OCI-M1 (cell line): ENCODE measurements around the gene FBH1.
"Not testable (repeated sequence)": the region's sequence is repeated elsewhere in the genome, so short reads cannot be mapped to it uniquely, and the experiment has no call there.

Source experiments
- DNase-seq: peaks from one replicate; lab custom pipeline; 2025; lab: John Stamatoyannopoulos, UW

FBH1 gene

DNA sequence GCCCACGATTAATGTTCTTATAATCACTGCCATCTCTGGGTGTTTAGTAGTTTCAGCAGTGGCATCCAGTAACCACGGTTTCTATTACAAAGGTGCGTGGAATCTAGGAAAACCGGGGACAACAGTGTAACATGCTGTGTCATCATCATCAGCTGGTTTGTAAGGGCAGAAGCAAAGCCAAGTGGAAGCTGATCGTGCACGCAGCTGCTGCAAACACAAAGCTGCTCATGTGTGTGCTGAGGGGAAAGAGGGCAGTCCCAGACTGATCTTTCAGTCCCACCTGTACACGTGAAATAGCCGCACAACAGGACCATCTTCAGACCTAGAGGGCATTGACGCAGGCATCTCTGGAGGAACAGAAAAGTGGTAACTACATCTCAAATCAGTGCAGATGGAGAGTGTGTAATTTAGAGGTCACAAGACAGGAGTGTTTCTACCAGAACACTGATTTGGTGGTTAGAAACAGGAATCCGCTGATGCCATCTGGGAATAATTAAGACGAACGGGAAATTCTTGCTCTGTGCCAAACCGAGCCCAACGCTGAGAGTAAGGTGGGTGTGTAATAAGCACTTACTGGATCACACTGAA lies 13.8 kb upstream of the FBH1 start:
- no peak for DNase-seq

DNA sequence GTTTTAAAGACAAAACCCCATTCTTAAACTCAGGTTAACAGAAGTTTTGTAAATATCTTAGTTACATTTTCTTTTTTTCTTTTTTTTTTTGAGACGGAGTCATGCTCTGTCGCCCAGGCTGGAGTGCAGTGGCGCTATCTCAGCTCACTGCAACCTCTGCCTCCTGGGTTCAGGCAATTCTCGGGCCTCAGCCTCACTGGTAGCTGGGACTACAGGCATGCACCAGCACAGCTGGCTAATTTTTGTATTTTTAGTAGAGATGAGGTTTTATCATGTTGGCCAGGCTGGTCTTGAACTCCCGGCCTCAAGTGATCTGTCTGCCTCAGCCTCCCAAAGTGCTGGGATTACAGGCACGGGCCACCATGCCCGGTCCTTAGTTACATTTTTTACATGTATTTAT lies 13.0 kb upstream of the FBH1 start:
- DNase-seq: not testable (repeated sequence)

DNA sequence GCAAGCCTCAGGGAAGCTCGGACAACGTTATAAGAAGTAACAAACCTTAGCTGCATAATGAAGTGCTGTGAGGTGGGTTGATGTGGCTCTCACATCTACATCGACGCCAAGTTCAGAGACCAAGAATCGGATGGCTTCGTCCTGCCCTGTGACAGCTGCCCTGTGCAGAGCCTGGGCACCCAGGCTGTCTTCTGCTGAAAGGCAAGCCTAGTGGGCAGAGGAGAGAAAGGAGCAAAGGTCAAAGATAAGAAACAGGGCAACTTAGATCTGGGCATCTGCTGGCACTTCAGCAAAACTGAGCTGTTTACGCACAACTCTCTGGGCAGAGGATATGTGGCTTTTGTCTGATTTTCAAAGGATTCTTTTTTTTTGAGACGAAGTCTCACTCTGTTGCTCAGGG lies 7.1 kb upstream of the FBH1 start:
- DNase-seq: no peak

DNA sequence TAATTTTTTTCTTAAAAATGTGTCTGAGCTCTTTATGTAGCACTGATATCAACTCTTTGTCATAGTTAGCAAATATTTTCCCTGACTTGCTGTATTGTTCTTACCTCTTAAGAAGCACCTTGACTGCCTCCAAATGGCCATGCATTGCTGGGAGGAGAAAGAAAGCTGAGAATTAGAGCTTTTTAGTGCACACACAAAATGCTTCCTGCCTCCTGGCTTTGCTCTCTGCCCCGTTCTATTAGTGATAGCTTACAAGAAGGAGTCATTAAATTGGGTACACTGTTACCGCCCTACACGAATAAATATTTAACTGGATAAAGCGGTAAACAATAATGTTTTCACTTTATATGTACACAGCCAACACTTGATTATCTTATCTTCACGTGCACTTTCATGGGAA lies 4.4 kb upstream of the FBH1 start:
- no peak for DNase-seq

DNA sequence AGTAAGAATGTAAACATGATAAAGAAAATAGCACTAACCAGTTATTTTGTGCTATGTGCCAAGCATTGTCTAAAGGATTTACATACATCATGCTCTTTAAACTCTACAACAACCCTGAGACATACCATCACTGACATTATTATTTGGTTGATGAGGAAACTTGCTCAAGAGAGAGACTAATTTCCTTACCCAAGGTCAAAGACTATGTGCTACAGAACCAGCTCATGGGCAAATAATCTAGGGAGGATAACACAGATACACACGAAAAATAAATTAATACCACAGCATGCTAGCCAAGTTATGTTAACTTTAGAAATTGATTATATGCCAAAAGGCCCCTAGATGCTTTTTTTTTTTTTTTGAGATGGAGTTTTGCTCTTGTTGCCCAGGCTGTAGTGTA lies 3.0 kb upstream of the FBH1 start:
- DNase-seq: no peak

DNA sequence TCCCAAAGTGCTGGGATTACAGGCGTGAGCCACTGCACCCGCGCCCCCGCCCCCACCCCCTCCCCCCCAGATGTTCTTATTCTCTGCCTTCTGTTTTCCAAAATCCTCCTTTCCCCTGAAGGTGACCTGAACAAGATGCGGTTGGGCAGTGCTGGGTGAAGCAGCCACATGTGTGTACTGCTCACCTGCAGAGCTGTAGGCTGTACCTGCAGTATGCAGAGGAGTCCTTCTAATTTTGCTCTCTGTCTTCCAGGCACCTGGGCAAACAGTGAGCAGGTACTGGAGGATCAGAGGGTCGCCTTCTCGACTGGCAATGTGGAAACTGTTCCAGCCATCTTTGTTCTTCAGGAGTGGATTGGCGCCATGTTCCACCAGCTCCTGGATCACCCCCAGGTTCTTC lies 2.4 kb upstream of the FBH1 start:
- DNase-seq: no peak

DNA sequence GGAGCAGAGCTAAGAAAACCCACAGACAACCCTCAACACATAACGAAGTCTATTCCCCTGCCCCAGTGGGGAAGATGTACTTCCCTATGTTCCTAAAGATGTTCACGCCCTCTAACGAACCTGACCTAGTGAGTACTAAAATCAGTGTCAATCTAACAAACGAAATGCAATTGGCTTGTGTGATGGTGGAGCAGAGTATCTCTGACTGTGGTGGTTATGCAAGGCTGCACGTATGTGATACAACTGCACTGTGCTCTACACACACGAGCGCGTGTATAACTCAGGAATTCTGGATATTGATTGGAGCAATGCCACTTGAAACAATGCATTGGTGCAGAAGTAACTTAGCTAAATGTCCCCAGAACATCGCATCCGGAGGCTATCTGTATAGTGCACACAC lies 1.7 kb upstream of the FBH1 start:
- peak; percentile 66 for DNase-seq

DNA sequence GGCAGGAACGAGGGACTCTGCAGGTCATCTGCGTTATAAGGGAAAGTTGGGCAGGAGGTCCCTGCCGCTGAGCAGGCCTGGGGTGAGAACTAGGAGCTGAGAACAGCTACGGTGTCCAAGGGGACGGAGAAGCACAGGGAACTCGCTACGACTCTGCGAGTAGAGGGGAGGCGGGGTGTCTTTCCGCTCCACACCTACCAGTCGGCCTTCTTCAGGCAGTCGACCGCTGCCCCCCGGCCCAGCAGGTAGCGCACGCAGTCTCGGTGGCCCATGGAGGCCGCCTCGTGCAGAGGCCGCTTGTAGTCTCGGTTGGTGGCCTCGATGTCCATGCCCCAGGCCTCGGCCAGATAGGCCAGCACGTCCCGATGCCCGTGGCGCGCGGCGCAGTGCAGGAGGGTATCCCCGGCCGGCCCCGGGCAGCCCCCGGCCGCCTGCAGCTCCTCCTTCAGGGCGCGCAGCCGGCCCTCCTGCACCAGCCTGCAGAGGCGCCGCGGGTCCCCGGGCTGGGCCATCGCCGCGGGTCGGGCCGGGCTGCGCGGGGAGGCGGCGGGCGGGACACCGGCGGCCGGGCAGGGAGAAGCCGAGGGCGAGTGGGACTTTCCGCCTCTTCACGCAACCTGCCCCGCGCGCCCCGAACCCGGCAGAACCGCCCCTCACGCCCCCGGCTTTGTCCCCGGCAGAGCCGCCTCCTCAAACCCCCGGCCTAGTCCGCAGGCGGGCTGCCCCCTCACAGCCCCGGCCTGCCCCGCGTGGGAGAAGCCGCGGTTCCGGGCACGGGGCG lies 1.0 kb upstream of the FBH1 start:
- peak; percentile 66 for DNase-seq

DNA sequence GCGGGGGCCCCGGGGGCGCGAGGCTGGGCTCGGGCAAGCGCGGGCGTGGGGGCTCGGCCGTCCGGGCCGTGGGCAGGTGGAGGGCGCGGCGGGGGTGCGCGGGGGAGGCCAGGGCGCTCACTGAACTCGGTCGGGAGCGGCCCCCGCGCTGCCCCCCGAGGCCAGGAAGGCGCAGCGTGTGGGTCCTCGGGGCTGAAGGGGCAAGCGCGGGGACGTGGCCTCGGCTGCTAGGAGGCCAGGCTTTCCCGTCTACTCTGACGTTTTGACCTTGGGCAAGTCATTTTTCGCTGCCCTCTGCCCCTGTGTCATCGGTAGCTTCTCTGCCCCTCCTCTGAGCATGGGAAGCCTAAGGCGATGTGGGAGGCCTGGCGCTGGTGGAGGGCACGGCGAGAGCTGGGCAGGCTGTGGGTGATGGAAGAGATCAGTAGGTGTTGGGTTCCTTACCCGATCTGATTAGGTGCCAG lies 441 bp downstream of the FBH1 start:
- peak; percentile 61 for DNase-seq

DNA sequence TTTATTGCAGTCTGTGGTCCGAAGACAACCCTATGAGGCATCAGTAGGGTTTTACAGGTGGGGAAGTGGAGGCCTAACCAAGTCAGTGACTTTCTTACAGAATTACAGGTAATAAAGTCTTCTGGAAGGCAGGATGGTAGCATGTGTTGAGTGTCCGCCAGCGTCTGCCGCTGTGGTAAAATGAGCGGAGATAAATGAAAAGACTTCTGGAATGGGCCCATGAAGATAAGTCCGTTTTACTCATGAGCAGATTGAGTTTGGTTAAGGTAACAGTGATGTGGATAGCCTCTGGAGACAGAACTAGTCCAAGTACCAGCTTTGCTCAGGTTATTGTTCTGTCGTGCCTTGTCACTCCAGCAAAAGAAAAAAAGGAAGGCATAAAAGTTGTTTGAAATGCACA lies 966 bp downstream of the FBH1 start:
- DNase-seq: peak; percentile 61

DNA sequence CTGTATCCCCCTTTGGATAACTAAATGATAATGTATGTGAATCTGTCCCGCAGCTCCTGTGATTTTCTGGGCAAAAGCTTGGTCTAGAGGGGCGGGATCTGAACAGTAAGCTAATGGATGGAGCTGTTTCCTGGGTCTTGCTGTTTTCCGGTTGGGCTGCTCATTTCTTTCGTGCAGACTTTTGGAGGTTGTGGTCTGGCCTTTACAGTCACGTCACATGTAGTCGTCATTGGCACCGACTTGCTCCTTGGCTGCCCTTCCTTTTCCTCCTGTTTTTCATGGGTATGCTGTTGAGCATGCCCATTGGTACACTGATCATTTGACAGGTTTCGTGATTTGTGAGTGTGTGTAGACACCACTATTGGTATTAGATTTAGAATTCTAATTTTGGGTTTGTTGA lies 2.0 kb downstream of the FBH1 start:
- no peak for DNase-seq

DNA sequence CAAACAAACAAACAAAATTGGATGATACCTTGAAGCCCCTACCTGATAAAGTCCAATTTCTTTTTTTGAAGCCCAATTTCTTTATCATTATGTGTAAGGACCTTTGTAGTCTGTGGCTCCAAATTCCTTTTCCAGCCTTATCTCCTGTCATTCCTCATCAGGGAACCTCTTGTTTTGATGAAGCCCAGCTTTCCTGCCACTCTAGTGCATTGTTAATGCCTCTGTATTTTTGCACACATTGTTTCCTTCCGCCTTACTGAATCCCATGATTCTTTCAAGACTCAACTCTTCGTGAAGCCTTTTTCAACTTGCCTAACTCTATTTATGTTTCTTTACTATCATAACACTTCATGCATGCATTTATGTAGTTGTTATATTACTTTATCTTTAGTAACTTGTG lies 3.3 kb downstream of the FBH1 start:
- no peak for DNase-seq

DNA sequence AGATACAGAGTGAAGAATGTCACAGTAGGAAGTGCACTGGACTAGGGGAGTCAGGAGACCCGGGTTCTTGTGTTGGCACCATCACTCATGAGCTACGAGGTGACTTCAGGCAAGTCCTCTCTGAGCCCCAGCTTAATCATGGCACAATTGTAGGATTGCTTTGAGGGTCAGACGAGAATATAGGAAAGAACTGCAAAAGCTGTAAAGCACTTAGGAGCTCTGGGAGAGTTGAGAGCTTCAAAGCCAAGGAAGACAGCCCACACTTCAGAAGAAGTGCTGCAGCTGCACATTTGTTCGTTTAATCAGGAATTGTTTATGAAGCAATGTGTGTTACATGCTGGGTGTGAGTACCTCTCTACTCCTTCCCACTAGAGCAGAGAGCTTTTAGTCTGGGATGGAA lies 4.4 kb downstream of the FBH1 start:
- peak; percentile 65 for DNase-seq

DNA sequence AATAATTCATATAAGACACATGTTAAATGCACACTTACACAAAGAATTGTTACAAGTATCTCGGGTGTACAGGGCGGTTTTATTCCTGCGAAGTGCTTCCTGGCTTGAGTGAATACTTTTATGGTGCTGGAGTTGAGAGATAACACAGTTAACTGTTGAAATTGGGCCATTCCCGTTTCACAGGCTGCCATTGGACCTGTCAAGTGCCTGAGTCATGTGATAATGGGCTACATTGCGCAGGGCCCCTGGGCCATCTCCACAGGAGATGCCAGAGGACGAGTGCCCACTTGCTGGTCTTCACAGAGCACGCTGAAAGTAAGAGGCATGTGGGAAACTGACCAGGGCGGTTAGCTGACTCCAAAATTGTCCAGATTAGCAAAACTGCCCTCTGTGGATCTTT lies 4.8 kb downstream of the FBH1 start:
- peak; percentile 83 for DNase-seq

DNA sequence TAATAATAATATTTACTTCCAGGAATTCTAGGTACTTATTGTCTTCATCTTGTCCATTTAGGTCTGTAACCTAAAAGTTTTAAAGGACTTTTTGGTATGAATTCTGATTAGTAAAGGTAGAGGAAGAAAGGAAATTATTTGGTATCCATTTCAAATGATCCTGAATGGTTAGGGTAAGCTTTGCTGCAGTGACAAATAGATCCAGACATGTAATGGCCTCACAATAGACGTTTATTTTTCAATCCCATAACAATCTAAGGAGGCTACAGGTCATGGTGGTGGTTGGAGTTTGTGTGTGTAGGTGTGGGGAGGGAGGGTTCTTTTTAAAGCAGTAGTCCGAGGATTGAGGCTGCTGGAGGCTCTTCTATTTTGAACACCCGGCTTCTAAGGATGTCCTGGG lies 5.3 kb downstream of the FBH1 start:
- DNase-seq: no peak

DNA sequence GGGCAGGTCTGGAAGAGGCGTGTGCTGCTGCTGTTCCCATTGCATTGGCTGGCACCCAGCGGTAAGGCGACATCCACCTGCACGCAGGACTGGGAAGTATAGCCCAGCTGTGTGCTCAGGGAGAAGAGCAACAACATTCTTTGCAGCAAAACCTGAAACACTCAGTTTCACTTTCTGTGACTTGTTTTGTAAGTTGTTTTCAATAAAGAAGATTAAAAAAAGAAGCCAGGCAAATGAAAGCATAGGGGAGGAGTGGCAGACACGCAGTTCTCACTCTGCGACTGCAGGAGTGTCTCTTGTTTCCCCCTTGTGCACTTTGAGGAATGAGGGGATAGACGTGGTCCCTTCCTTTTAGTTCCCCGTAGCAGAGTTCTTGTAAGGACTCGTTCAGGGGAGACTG lies 5.8 kb downstream of the FBH1 start:
- DNase-seq: peak; percentile 35

DNA sequence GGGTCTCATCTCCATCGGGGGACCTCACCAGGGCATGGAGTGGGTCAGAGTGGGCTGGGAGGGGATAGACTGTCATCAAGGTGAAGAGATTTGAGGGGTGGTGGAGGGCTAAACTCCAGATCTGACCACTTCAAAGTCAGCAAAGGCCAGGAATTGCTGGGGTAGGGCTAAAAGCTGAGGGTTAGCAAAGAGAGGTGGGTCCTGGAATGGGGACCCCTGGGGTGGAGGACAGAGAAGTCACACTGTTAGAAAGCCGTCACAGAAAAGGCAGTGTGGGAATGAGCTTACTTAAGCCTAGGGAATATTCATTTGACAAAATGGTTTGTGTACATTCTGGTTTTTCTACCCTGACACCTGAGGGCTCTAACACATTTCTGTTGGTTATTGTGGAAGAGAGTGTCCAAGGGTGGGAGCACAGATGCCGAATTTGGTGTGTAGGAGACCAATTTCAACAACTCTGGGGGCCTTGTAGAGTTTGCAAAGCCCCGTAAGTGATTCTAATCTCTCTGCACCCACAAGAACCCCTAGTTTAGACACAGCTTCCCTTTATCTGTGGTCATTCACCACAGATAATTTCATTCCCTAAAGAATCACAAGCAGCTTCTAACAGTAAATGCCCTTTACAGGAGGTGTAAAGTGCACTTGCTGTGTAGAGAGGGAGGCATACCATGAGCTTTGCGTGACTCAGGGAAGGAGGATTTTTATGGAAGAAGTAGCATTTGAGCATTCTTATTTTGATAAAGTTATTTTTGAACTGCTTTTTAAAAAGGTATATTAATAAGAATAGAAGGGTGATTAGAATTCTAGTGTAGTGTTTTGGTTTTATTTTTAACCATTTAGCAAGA lies 6.4 kb downstream of the FBH1 start:
- DNase-seq: peak; percentile 34

DNA sequence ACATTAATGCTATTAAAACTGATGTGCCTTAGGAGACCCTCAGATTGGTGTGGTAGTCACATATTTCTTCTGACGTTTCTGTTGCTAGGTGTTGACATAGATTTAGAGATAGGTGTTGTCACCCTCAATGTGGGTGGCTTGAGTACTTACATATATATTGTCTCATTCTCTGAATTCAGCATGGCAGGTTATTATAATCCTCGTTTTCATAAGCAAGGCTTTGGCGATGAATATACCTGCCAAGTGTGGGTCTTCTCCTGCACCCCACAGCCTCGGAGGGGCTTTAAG lies 7.0 kb downstream of the FBH1 start:
- DNase-seq: no peak

DNA sequence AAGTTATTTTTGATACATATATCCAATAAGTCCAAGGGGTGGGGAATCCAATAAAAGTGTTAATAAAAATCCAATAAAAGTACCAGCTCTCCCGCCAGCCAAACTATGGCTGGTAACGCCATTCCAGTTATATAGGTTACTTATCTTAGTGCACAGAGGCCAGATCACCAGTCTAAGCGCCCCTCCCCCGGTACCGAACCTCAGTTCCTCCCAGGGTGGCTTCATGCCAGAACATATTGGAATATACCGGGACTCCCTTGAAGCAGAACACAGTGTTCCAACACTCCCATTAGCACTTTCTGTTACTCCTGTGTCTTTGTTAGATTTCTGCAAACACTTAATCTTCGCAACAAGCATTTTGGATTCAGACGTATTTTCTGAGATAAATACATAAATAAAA lies 7.5 kb downstream of the FBH1 start:
- DNase-seq: peak; percentile 6

DNA sequence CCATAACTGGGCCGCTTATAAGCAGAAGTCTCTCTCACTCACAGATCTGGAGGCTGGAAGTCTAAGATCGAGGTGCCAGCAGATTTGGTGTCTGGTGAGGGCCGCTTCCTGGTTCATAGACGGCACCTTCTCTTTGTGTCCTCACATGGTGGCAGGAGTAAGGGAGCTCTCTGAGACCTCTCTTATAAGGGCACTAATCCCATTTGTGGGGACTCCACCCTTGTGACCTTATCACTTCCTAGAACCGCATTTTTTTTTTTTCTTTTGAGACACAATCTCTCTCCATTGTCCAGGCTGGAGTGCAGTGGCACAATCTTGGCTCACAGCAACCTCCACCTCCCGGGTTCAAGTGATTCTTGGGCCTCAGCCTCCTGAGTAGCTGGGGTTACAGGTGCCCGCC lies 8.1 kb downstream of the FBH1 start:
- DNase-seq: no peak

DNA sequence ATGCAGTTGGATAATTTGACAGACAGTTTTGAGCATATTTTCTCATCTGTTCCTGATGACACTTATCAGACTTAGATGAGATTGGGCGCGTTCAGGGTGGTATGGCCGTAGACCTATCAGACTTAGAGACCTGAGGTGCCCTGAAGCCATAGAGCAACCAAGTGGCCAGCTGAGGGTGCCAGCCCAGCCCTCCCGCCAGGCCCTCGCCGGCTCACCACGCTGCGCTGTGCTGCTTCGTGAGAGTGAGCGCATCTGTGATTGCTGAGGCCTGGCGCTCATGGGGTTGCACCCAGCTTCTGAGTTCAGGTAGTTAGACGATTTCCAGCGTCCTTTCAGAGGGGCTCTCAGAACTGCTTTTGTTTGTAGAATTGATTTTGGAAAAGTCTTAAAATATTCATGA lies 10.2 kb downstream of the FBH1 start:
- no peak for DNase-seq

DNA sequence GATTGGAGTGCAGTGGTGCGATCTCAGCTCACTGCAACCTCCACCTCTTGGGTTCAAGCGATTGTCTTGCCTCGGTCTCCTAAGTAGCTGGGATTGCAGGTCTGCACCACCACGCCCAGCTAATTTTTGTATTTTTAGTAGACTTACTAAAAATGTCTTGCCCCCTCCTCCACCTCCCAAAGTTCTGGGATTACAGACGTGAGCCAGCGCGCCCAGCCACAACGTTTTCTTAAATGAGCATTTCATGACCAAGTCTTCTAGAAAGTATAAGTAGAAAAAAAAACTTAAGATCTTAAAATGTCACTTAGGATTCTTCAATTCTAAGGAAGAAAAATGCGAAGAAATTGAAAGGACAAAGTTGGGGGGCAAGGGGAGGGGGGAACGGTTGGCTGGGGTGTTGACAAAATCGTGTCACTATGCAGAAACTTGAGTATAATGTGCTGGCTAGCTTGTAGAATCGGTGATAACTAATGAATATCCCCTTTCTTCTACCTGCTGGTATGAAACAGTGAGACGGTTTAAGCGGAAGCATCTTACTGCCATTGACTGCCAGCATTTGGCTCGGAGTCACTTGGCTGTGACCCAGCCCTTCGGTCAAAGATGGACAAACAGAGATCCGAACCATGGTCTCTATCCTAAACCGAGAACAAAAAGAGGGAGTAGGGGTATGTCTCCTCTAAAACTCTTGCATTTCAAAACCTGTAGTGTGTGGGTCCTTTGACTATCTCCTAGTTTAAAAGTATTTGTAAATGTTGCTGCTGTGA lies 12.7 kb downstream of the FBH1 start:
- DNase-seq: no peak

DNA sequence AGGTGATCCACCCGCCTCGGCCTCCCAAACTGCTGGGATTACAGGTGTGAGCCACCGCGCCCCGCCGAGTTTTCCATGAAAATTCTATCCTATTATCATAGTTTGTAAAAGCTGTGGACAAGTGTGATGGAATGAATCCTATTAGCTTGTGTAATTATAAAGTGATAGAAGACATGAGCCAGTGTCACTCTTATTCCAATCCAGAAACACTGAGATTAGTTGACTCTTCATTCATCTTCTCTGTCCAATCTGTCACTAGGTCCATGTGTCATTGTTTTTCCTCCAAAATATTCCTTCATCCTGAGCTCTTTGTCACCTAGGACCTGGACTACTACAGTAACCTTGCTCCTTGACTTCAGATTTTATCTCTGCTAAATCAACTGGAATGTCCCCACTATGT lies 13.5 kb downstream of the FBH1 start:
- DNase-seq: no peak
